Nephron progenitor cell (in vitro differentiated cells): Measurements from ENCODE around the gene BHLHA15.

ENCODE experiments used
- DNase-seq: peaks from one replicate; pipeline ENCODE4 v3.0.0; 2021
- H3K27ac Mint-ChIP-seq: 2 replicates; pipeline ENCODE4 v1.8.0; 2021; ENCODE audit warnings: mild to moderate bottlenecking, moderate library complexity, mixed read lengths
- H3K27me3 Mint-ChIP-seq: 2 replicates; pipeline ENCODE4 v1.8.0; 2021; ENCODE audit warnings: mild to moderate bottlenecking, low read depth, mixed read lengths; ENCODE audit not compliant: poor library complexity
- H3K36me3 Mint-ChIP-seq: 2 replicates; pipeline ENCODE4 v1.8.0; 2021; ENCODE audit warnings: low read depth, mixed read lengths
- H3K4me1 Mint-ChIP-seq: 2 replicates; pipeline ENCODE4 v1.8.0; 2021; ENCODE audit warnings: mixed read lengths
- H3K4me3 Mint-ChIP-seq: 2 replicates; pipeline ENCODE4 v1.8.0; 2021; ENCODE audit warnings: mild to moderate bottlenecking, moderate library complexity, mixed read lengths
- H3K9me3 Mint-ChIP-seq: 2 replicates; pipeline ENCODE4 v1.8.0; 2021; ENCODE audit warnings: mild to moderate bottlenecking, moderate library complexity, mixed read lengths
- TF ChIP-seq, protein P1 (sequence below): fragments of 200-600 bp; sonication (generic); IDR thresholded peaks from 2 replicates; pipeline ENCODE4 v1.5.0; 2021; ENCODE audit warnings: antibody characterized with exemption

The BHLHA15 gene

DNA sequence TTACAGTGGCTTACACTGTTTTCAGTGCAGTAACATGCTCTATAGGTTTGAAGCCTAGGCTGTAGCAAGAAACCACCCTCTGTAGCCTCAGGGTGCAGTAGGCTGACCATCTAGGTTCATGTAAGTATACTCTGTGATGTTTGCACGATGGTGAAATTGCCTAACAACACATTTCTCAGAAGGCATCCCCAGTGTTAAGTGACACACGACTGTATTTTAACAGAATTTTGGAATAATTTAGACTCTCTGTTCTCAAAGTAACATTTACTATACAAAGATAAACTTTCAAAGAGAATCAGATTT, 44.6 kb upstream of the BHLHA15 start:
- H3K27me3 Mint-ChIP-seq = no peaks in the 10 kb centered on the region
- H3K36me3 Mint-ChIP-seq = no peaks in the 10 kb centered on the region
- no peak overlapping the region for H3K4me3 Mint-ChIP-seq
- DNase-seq = no peak
- peaks cover 18% of the 10 kb centered on the region for H3K4me1 Mint-ChIP-seq
- TF ChIP-seq, protein P1, sequence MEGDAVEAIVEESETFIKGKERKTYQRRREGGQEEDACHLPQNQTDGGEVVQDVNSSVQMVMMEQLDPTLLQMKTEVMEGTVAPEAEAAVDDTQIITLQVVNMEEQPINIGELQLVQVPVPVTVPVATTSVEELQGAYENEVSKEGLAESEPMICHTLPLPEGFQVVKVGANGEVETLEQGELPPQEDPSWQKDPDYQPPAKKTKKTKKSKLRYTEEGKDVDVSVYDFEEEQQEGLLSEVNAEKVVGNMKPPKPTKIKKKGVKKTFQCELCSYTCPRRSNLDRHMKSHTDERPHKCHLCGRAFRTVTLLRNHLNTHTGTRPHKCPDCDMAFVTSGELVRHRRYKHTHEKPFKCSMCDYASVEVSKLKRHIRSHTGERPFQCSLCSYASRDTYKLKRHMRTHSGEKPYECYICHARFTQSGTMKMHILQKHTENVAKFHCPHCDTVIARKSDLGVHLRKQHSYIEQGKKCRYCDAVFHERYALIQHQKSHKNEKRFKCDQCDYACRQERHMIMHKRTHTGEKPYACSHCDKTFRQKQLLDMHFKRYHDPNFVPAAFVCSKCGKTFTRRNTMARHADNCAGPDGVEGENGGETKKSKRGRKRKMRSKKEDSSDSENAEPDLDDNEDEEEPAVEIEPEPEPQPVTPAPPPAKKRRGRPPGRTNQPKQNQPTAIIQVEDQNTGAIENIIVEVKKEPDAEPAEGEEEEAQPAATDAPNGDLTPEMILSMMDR = no peak
- no peak overlapping the region for H3K27ac Mint-ChIP-seq
- no peaks in the 10 kb centered on the region for H3K9me3 Mint-ChIP-seq

DNA sequence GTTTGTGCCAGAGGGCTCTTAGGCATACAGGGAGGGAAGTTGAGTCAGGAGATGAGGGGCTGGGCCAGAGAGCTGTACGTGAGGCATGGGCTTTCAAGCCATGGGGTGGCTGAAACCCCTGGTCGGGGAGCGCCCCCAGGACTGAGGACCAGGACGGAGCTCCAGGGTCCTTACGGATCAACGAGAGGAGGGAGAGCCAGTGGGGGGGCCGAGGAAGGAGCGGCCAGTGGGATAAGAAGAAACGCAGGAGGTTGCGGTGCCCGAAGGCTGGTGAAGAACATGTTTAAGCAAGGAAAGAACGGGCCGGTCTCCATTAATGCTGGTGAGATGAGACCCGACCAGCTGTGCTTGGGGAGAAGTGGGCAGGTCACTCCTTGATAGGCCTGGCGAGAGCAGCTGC, 43.6 kb upstream of the BHLHA15 start:
- peaks cover 4% of the 10 kb centered on the region for H3K36me3 Mint-ChIP-seq
- H3K4me1 Mint-ChIP-seq = peaks cover 22% of the 10 kb centered on the region

DNA sequence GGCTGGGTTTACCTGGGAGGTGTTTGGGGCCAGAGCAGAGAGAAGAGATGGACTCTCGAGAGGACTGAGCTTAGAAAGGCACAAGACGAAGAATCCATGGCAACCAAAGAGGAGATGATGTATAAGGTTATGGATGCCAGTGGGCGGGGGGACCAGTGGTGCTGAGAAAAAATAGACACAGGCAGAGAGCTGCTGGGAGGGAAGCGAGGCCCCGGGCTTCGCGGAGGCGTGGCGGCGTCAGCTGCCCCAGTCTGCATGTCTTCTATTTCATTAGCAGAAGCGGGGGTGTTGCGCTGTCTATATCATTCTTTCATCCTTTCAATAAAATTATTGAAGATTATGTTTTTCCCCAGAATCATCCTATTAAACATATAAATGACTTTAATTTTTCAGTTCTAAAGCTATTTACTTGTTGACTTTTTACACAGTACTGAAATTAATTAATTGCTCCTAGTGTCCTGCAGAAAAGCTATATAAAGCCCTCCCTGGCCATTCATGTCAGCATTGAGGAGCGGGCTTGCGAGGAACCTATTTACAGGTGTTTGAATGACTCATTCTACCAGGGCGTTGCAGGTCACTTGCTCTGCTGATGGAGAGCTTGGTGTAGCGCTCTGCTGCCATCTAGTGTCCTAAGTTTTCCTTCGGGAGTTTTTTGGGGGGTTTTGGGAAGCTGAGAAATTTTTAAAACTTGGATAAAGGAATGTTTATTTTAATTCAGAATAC, 42.9 kb upstream of the BHLHA15 start:
- TF ChIP-seq, protein P1 = peak; percentile 86
- no peak overlapping the region for H3K27ac Mint-ChIP-seq
- no peaks in the 10 kb centered on the region for H3K27me3 Mint-ChIP-seq
- no peak overlapping the region for H3K4me3 Mint-ChIP-seq
- peaks cover 22% of the 10 kb centered on the region for H3K4me1 Mint-ChIP-seq
- DNase-seq = peak; percentile 70
- peaks cover 8% of the 10 kb centered on the region for H3K36me3 Mint-ChIP-seq
- H3K9me3 Mint-ChIP-seq = no peaks in the 10 kb centered on the region

More for the DNA sequence above, 43.6 kb upstream of the BHLHA15 start:
- no peak overlapping the region for H3K27ac Mint-ChIP-seq
- no peak for DNase-seq
- TF ChIP-seq, protein P1 = no peak
- no peaks in the 10 kb centered on the region for H3K27me3 Mint-ChIP-seq
- H3K4me3 Mint-ChIP-seq = no peak overlapping the region
- no peaks in the 10 kb centered on the region for H3K9me3 Mint-ChIP-seq

DNA sequence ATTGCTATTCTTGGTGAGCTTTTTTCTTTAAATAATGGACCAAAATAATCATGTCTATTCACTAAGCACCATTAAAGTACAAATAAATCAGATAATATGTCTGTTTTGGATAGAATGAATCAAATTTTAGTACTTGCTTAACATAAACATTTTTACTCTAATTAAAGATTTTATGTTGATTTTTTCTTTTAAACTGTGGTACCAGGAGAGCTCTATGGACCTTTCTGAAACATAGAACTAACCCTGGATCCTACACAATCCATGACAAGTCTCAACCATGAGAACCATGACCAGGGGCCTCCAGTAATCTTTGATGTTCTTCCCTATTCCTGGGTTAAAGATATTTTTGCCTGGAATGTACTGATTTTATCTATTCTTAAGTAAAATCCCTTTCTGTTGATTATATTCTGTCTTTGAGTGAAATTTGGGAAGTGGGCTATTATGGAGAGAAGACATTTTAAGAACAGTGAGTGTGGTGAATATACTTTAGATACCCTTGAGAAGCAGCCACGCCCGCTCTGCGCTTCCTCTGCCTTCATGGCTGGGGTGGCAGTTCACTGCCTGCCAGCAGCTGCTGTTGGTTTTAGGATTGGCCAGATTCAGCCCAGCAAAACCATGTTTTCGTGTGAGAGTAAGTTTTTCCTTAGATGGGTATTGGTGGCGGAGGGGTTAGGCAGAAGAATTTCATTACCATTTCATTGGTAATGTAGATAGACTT, 42.2 kb upstream of the BHLHA15 start:
- TF ChIP-seq, protein P1 = no peak
- H3K27ac Mint-ChIP-seq = no peak overlapping the region
- no peaks in the 10 kb centered on the region for H3K27me3 Mint-ChIP-seq
- no peaks in the 10 kb centered on the region for H3K9me3 Mint-ChIP-seq
- peaks cover 20% of the 10 kb centered on the region for H3K4me1 Mint-ChIP-seq
- H3K36me3 Mint-ChIP-seq = peaks cover 8% of the 10 kb centered on the region
- DNase-seq = no peak
- no peak overlapping the region for H3K4me3 Mint-ChIP-seq

DNA sequence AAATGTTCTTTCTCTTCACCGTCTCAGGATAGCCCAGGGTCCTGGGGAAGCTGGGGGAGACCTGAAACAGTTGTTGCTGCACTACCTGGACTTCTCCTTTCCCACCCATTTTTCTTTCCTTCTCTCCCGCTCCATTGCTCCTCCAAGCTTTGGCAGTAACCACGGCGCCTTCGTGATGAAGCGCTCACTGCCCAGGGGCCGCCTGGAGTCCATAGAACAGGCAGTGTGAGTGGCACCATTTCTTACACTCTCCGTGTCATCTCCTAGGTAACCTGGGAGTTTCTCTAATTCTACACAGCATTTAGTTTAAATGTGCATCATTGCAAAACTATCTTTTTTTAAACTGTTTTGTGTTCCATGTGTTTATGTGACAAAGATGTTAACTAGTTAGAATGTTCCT, 40.3 kb upstream of the BHLHA15 start:
- H3K9me3 Mint-ChIP-seq = no peaks in the 10 kb centered on the region
- H3K27me3 Mint-ChIP-seq = no peaks in the 10 kb centered on the region
- peaks cover 13% of the 10 kb centered on the region for H3K36me3 Mint-ChIP-seq
- no peak overlapping the region for H3K4me3 Mint-ChIP-seq
- H3K4me1 Mint-ChIP-seq = peaks cover 17% of the 10 kb centered on the region
- peak overlapping the region; percentile 85 for H3K27ac Mint-ChIP-seq
- TF ChIP-seq, protein P1 = no peak
- no peak for DNase-seq

DNA sequence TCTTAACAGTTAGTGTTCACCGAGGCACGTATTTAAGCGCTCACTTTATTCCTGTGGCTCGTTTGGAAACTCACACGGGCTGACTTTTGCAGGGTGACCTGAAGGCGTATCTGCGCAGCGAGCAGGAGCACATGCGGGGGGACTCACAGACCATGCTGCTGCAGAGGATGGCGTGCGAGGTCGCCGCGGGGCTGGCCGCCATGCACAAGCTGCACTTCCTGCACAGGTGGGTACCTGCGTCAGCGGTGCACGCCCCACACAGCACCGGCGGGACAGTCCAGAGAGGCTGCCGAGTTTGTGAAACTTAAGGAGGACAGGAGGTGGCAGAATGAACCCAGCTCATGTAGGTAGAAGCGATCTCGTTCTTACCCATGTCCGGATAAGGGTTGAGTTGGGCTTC, 39.8 kb upstream of the BHLHA15 start:
- Mint-ChIP-seq H3K9me3 (no peaks in the 10 kb centered on the region), H3K36me3 (peaks cover 13% of the 10 kb centered on the region), H3K27ac (peak overlapping the region; percentile 60), H3K4me1 (peaks cover 17% of the 10 kb centered on the region), H3K27me3 (no peaks in the 10 kb centered on the region), H3K4me3 (no peak overlapping the region)
- TF ChIP-seq, protein P1 = no peak
- no peak for DNase-seq
